H1 (cell line): ENCODE results near the gene CABLES2. TPM values are rescaled to one million over a fixed set of nuclear protein-coding genes. Genes with fewer than 3 reads are reported as not detected.

Experiments
- CBX8 ChIP-seq: fragments of 300-800, 300-1000 bp; sonication (generic); IDR thresholded peaks from 2 replicates; pipeline ENCODE4 v1.7.1; 2016; ENCODE audit warnings: low read depth, low read length, borderline replicate concordance
- MAFK ChIP-seq: IDR thresholded peaks from 2 replicates; pipeline ENCODE4 v1.6.1; 2012; ENCODE audit warnings: low read depth, mild to moderate bottlenecking, improper control_type of control experiment, low read length
- polyA plus RNA-seq, 7 experiments: library from polyadenylated mRNA; depleted of rRNA in 3 of 7; stranded (reverse) in 5 of 7; unstranded in 2 of 7; fragments of >200 nt in 5 of 7; fragments of 200-250 nt in 2 of 7; gene quantifications; 1 replicate in 5 of 7; 2 replicates in 1 of 7; 4 replicates in 1 of 7; pipeline versions ENCODE4 v1.2.1 to v1.2.3, GENCODE V29; 2011 to 2013; ENCODE audit warnings: missing spikeins in 2 of 7, mixed read lengths in 2 of 7
- total RNA-seq: library from RNA; stranded (reverse); fragmentation: NEBNext Ultra II Directional; extraction: Animal tissue kit (Norgen Biotek cat#: 25700); gene quantifications from 2 replicates; pipeline ENCODE4 v1.2.1, GENCODE V29; 2021

CABLES2 gene
- total and polyA plus RNA-seq, 2 of the 8 experiments (the other 6 are each of a cell fraction or from before 2014, with no cell fraction given) = 8.0 to 8.8 TPM

DNA sequence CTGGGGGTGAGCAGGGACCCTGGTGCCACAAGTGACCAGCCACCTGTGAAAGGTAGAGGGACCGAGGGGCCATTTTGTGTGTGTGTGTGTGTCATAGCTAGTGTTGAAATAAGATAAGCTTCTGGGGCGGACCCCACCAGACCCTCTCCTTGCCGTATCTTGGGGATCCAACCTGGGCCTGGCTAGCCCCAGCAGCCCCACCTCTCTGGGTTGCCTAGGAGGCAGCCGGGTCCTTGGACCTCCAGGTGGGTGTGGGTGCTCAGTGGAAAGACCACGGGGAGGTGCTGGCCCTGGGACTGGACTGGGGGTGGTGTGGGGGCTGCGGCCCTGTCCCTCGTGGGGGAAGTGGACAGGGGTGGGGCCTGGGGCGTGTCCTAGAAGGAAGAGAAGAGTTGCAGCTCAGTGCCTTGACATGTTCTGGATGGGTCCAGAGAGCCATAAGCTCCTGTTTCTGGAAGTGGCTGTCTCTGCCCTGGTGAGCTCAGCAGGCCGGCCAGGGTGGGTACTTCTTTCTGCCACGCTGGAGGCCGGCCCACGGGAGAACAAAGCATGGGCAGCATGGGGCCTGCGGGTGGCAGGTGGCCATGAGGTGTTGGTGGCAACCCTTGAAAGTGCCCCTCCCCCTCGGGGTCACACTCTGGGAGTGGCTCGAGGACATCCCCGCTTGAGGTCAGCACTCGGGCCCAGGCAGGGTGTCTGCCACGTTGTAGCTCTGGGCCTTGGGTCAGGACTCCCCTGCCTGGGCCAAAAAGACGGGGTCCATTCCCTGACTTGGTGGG, 11.8 kb upstream of the CABLES2 start (continued):
- TF ChIP-seq MAFK (no peak), CBX8 (no peak)
